COLO829 (cell line): Measurements from ENCODE around the gene COLEC11.

Source experiments
- DNase-seq: peaks from one replicate; pipeline ENCODE4 v3.0.0; 2012; ENCODE audit warnings: low spot score

The COLEC11 gene

DNA sequence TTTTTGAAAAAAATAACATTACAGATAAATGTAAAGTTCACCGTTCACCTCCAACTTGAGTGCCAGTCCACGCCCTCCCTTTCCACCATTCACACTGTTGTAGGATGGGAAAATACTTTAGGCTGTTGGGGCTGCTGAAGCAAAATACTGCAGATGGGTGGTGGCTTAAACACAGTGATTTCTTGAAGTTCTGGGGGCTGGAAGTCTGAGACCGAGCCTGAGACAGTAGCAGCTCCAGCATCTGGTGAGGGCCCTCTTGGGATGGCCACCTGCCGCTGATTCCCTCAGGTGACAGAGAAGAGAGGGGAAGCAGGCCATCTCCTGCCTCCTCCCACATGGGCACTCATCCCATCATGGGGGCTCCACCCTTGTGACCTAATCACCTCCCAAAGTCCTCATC, 80.8 kb downstream of the COLEC11 start:
- DNase-seq, result no peak

DNA sequence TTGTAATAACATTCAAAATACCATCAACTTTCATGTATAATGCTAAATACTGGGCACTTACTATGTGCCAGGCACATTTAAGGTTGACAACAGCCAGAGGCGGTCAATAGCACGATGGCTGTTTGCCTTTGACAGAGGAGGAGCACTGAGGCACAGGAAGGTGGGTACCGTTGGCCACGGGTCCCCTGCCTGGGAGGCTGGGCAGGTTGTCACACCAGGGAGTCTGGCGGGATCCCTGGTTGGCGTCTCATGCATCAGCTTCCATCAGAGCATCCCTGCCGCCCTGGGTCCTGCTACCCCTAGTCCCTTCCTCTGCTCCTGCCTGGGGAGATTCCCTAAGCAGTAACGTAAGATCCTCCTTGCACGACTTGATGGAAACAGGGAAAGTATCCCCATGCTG, 82.5 kb downstream of the COLEC11 start:
- DNase-seq, result no peak

DNA sequence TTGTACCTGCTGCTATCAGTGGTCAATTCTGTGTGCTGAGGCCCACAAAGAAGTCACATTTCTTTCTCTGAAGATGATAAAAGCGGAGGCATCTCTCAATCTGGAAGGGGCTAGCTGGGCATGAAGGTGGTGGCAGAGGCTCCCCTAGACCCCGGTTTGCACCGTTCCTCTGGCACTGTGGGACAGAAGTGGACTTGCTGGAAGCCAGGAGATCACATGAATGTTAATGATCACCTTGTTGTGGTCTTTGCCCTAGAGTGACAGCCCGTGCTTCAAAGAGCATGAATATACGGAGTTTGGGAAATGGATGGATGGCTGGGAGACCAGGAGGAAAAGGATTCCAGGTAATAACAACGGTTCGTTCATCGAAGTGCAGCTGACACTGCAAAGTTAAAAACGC, 83.3 kb downstream of the COLEC11 start:
- no peak for DNase-seq

DNA sequence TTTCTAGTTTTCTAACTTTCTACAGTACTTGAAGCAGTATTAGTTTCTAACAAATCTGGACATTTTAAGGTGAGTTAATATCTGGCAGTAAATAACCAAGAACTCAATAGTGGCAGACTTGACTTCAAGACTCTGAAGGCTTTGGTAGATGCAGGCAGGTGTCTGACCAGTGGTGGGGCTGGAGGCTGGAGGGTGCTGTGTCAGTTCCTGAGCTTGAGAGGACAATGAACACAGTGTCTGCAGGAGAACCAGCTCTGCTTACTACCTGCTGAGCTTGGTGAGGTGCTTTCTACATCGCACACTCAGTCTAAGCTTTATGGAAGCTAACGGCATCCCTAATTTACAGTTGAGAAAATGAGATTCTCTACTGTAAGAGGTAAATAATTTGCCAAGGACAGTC, 84.3 kb downstream of the COLEC11 start:
- no peak for DNase-seq

DNA sequence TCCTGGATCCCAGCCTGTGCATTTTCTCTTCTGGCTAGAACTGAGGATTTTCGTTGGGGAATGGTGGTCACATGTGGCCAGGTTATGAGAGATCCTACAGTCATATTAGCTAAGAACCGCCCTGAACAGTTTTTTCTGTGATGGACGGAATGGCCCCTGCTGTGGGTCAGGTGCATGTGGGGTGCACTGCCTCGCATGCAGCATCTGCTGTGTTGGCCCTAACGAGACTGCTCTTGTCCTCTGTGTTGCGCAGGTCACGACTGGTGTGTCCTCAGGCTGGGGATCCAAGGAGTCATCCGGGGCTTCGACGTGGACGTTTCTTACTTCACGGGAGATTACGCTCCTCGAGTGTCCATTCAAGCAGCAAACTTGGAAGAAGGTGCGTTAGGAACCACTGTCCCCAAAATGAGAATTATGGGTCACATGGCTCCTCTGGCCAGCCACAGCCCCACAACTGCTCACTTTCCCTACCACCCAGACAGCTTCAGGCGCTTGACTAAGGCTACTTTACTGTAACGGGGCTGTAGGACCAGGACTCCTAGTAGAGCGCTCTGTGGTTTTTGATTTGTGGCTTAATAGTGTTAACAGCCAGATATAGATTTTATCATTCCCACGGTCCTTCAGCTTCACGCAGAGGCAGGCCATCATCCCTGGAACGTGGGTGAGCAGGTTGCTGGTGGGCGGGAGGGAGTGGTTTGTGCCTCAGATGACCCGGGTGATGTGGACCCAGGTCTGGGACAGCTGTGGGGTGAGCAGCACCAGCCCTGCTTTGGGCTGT, 84.9 kb downstream of the COLEC11 start:
- no peak for DNase-seq

DNA sequence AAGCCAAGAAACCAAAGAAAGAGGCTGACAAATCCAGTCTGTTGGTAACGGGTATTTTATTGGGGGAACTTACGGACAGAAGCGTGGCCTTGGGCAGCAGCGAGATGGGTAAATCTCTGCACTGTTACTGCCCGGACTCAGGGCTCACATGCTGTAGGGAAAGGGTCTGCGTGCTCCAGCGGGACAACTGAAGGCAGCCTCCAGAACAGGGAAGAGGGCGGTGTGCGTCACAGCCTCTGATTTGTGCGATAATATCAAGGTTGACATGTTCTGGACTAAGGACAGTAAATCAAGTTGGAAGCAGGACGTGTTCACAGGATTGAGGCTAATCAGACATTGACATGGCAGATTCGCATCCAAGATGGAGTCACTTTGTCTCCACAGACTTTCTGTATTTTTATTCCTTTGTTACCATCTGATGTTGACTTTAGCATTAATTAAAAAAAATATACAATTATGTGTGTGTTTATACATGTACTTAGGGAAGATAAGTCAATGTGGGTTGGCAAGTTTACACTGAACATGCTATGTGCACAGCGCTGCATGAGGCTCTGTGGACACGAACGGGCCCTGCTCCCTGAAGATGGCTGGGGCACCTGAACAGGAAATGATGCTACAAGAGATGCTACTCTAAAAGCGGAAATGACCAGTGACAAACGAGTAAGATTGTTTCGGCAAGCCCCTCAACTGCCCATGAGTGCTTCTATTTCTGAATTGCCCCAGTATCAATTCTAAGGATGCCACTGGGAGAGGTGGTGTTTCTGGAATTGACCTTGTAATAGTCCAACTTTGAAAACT, 85.8 kb downstream of the COLEC11 start:
- DNase-seq, result no peak

DNA sequence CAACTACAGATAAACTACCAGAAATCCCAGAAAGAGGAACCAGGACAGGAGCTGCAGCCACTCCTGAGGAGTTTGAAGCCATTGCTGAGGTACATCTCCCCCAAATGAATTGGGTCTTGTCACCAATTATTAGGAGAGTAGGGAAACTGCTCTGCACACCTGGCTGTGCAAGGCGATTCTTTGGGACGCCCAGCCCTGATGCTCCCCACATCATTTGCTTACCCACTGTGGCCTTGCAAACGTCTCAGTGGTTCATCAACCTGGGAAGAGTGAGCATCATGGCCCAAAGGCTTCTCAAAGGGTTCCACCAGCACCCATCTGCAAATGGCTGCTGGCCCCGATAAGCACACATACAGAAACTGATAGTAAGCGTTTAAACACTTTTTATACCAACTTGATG, 86.7 kb downstream of the COLEC11 start:
- DNase-seq, result no peak

DNA sequence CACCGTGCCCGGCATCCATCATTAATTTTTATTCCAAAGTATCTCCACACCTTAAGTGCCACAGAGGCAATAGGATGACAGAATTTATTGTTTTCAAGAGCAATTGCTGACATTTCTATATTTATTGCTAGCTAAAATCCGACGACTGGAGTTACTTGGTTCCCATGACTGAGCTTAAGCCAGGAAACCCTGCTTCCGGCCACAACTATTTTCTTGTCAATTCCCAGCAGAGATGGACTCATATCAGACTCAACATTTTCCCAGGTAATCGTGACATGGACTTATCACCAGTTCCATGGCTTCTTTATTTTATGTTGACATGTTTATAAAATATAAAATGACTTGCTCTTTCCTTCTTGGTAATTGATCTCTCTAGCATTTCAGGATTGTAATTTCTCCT, 87.9 kb downstream of the COLEC11 start:
- DNase-seq, result no peak

DNA sequence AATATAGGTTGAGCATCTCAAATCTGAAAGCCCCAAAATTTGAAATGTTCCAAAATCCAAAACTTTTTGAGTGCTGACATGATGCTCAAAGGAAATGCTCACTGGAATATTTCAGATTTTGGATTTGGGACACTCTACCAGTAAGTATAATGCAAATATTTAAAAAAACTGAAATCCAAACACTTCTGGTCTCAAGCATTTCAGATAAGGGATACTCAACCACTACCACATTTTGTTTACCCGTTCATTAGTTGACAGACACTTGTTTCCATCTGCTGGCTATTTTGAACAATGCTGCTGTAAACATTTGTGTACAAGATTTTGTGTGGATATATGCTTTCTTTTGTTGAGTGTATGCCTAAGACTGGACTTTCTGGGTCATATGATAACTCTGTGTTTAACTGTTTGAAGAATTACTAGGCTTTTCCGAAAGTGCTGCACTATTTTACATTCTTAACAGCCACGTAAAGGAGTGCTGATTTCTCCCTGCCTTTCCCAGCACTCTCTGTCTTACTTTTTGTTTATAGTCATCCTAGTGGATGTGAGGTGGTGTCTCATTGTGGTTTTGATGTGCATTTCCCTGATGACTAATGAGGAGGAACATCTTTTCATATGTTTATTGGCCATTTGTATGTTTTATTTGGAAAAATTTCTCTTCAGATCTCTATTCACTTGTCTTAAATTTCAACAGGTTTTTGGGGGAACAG, 89.0 kb downstream of the COLEC11 start:
- DNase-seq, result no peak

DNA sequence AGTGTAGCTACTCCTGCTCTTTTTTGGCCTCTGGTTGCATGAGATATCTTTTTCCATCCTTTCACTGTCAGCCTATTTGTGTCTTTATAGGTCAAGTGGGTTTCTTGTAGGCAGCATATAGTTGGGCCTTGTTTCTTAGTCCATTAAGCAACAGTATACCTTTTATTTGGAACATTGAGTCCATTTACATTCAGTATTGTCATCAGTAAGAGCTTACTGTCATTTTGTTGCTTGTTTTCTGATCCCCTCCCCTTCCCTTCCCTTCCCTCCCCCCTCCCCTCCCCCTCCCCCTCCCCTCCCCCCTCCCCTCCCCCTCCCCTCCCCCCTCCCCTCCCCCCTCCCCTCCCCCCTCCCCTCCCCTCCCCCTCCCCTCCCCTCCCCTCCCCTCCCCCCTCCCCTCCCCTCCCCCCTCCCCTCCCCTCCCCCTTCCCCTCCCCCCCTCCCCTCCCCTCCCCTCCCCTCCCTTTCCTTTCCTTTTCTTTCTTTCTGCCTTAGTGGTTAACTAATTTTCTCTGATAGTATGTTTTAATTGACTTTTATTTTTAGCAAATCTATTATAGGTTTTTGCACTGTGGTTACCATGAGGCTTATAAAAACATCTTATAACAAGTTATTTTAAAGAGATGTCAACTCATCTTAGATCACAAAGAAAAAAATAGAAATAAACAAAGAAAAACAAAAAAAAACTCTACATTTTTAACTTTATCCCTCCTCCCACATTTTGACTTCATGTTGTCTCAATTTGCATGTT, 95.3 kb downstream of the COLEC11 start:
- no peak for DNase-seq

DNA sequence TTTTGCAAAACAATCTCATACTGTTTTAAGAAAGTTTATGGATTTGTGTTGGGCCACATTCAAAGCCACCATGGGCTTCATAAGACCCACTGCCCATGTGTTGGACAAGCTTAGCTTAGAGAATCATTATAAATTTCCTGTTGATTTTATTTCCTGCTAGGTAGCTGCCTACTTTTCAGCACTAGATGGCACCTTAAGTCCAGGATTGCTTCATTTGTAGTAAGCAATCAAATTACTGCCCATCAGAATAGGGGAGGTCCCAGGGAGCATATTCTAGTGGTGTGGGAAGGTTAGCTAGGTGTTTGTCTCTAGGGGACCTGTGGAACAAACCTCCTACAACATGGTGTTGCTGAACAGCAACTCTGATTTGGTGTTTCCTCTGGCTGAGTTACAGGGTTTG, 97.5 kb downstream of the COLEC11 start:
- DNase-seq, result peak; percentile 53
